MCF 10A (cell line): ENCODE data around the gene TXNDC2. TPM values are rescaled to one million over a fixed set of nuclear protein-coding genes. Genes with fewer than 3 reads are reported as not detected.

Experiments
- BruUV-seq: library from RNA; stranded (reverse); fragments of 400-500 nt; replicated peaks from 2 replicates; lab custom pipeline; 2021; lab: Mats Ljungman, UMichigan
- CTCF ChIA-PET: fragments of 300-600 bp; sonication (Branson Sonifier 250); formaldehyde crosslinking; extraction: SDS; loops from one replicate; lab custom pipeline; 2021; ENCODE audit warnings: antibody characterized with exemption, inconsistent platforms; lab: Yijun Ruan, JAX
- POLR2A ChIA-PET: fragments of 300-600, 350-650 bp; sonication (Branson Sonifier 250); formaldehyde crosslinking; extraction: SDS; loops from one replicate; lab custom pipeline; 2020; ENCODE audit warnings: antibody characterized with exemption, inconsistent platforms; lab: Yijun Ruan, JAX
- DNase-seq: peaks from one replicate; pipeline ENCODE4 v3.0.0-alpha.2; 2018; ENCODE audit not compliant: unreplicated experiment
- H3K27ac Mint-ChIP-seq: one replicate; pipeline ENCODE4 v1.8.0; 2022; ENCODE audit warnings: mild to moderate bottlenecking, low read depth, mixed read lengths; ENCODE audit not compliant: unreplicated experiment
- H3K27me3 Mint-ChIP-seq: one replicate; pipeline ENCODE4 v1.8.0; 2022; ENCODE audit warnings: mixed read lengths; ENCODE audit not compliant: insufficient read depth, unreplicated experiment
- H3K36me3 Mint-ChIP-seq: one replicate; pipeline ENCODE4 v1.8.0; 2022; ENCODE audit warnings: mild to moderate bottlenecking, moderate library complexity, mixed read lengths; ENCODE audit not compliant: insufficient read depth, unreplicated experiment
- H3K4me1 Mint-ChIP-seq: one replicate; pipeline ENCODE4 v1.8.0; 2022; ENCODE audit warnings: mixed read lengths; ENCODE audit not compliant: insufficient read depth, unreplicated experiment
- H3K4me3 Mint-ChIP-seq: one replicate; pipeline ENCODE4 v1.8.0; 2022; ENCODE audit warnings: mild to moderate bottlenecking, moderate library complexity, mixed read lengths; ENCODE audit not compliant: unreplicated experiment
- H3K9me3 Mint-ChIP-seq: one replicate; pipeline ENCODE4 v1.8.0; 2022; ENCODE audit warnings: mixed read lengths; ENCODE audit not compliant: unreplicated experiment
- CTCF ChIP-seq: fragments of 200-600 bp; IDR thresholded peaks from one replicate; pipeline ENCODE4 v1.8.0; 2022; ENCODE audit warnings: antibody characterized with exemption, mild to moderate bottlenecking; ENCODE audit not compliant: unreplicated experiment
- intact Hi-C: fragments of 100-400 bp; cut with micrococcal nuclease; formaldehyde crosslinking; loops from 2 replicates; pipeline ENCODE4 v1.14.1; 2022
- total RNA-seq: library from RNA; stranded (reverse); gene quantifications from 2 replicates; pipeline ENCODE4 v1.2.3, GENCODE V29; 2022

The TXNDC2 gene
- total RNA-seq, 1 experiment from 2014 or later, result not detected

- Mint-ChIP-seq H3K9me3 (no peaks in the 10 kb centered on the region), H3K4me1 (peaks cover 3% of the 10 kb centered on the region), H3K27me3 (no peaks in the 10 kb centered on the region), H3K27ac (no peak overlapping the region), H3K4me3 (no peak overlapping the region), H3K36me3 (no peaks in the 10 kb centered on the region)
- BruUV-seq, result no TSS peak
- DNase-seq, result no peak
- CTCF ChIA-PET, result no interaction called here
- intact Hi-C loops, result no loop called here
- POLR2A ChIA-PET, result no interaction called here
- no peak for TF ChIP-seq CTCF
Observed at GRCh38 chr18:9841752-9842151, 44.0 kb upstream of the TXNDC2 start.

GRCh38 chr18:9842448-9842847 lies 43.3 kb upstream of the TXNDC2 start:
- intact Hi-C loops, result no loop called here
- no peak for DNase-seq
- no peak for TF ChIP-seq CTCF
- ChIA-PET CTCF (no interaction called here), POLR2A (no interaction called here)
- no peaks in the 10 kb centered on the region for H3K27me3 Mint-ChIP-seq
- no peak overlapping the region for H3K27ac Mint-ChIP-seq
- no peaks in the 10 kb centered on the region for H3K9me3 Mint-ChIP-seq
- H3K4me1 Mint-ChIP-seq, result peaks cover 6% of the 10 kb centered on the region
- H3K36me3 Mint-ChIP-seq, result no peaks in the 10 kb centered on the region
- no peak overlapping the region for H3K4me3 Mint-ChIP-seq
- BruUV-seq, result no TSS peak

GRCh38 chr18:9845256-9845655 lies 40.5 kb upstream of the TXNDC2 start:
- Mint-ChIP-seq H3K4me3 (no peak overlapping the region), H3K27ac (no peak overlapping the region), H3K9me3 (no peaks in the 10 kb centered on the region), H3K27me3 (peaks cover 11% of the 10 kb centered on the region), H3K4me1 (peaks cover 26% of the 10 kb centered on the region), H3K36me3 (no peaks in the 10 kb centered on the region)
- intact Hi-C loops, result no loop called here
- TF ChIP-seq CTCF, result no peak
- DNase-seq, result no peak
- no TSS peak for BruUV-seq
- ChIA-PET CTCF (interaction anchor here (0.6 to 1.5 kb wide), 2 partner anchors 12 to 106 kb away, joined by 3 to 4 read pairs; no protein-coding TSS in a partner anchor), POLR2A (interaction anchor here (0.8 to 1.5 kb wide), 2 partner anchors 10 to 17 kb away, joined by 3 to 6 read pairs; no protein-coding TSS in a partner anchor)

- no peak overlapping the region for H3K4me3 Mint-ChIP-seq
- peaks cover 11% of the 10 kb centered on the region for H3K27me3 Mint-ChIP-seq
- H3K27ac Mint-ChIP-seq, result no peak overlapping the region
- no TSS peak for BruUV-seq
- POLR2A ChIA-PET, result interaction anchor here (1.2 kb wide), 1 partner anchor 24 kb away, joined by 3 read pairs; no protein-coding TSS in a partner anchor
- H3K36me3 Mint-ChIP-seq, result no peaks in the 10 kb centered on the region
- H3K9me3 Mint-ChIP-seq, result no peaks in the 10 kb centered on the region
- no peak for DNase-seq
- no peak for TF ChIP-seq CTCF
- H3K4me1 Mint-ChIP-seq, result peaks cover 31% of the 10 kb centered on the region
- intact Hi-C loops, result no loop called here
- CTCF ChIA-PET, result interaction anchor here (0.6 to 1.5 kb wide), 3 partner anchors 13 to 105 kb away, joined by 3 to 5 read pairs (median 4); no protein-coding TSS in a partner anchor
Observed at GRCh38 chr18:9846162-9846925, 39.4 kb upstream of the TXNDC2 start.
